Measurements from ENCODE around the gene ZNF526.

DNA sequence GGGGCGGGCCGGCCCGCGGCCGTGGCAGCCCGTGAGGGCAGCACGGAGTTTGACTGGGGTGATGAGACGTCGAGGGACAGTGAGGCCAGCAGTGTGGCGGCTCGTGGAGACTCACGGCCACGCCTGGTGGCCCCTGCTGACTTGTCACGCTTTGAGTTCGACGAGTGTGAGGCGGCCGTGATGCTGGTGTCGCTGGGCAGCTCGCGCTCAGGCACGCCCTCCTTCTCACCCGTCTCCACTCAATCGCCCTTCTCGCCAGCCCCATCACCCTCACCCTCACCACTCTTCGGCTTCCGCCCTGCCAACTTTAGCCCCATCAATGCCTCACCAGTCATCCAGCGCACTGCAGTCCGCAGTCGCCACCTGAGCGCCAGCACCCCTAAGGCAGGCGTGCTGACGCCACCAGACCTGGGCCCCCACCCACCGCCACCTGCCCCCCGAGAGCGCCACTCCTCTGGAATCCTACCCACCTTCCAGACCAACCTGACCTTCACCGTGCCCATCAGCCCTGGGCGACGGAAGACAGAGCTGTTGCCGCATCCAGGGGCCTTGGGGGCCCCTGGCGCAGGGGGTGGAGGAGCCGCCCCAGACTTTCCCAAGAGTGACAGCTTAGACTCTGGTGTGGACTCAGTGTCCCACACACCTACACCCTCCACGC, 53.4 kb downstream of the ZNF526 start:
- TF ChIP-seq, protein P1, sequence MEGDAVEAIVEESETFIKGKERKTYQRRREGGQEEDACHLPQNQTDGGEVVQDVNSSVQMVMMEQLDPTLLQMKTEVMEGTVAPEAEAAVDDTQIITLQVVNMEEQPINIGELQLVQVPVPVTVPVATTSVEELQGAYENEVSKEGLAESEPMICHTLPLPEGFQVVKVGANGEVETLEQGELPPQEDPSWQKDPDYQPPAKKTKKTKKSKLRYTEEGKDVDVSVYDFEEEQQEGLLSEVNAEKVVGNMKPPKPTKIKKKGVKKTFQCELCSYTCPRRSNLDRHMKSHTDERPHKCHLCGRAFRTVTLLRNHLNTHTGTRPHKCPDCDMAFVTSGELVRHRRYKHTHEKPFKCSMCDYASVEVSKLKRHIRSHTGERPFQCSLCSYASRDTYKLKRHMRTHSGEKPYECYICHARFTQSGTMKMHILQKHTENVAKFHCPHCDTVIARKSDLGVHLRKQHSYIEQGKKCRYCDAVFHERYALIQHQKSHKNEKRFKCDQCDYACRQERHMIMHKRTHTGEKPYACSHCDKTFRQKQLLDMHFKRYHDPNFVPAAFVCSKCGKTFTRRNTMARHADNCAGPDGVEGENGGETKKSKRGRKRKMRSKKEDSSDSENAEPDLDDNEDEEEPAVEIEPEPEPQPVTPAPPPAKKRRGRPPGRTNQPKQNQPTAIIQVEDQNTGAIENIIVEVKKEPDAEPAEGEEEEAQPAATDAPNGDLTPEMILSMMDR (IDR thresholded peaks at IDR 0.05): no peak
- no peak for TF ChIP-seq POLR2A (IDR thresholded peaks at IDR 0.05)
- TF ChIP-seq POLR2AphosphoS5 (IDR thresholded peaks at IDR 0.05; ENCODE audit: insufficient read depth in 1 of 2, low read depth in 1 of 2): no peak

All from vagina (tissue), 2 donors.